Heart left ventricle (tissue), 13 donors: ENCODE measurements around the gene SPINK9.

Source experiments
- POLR2A ChIP-seq, 2 donors: fragments of 450-650 bp; IDR thresholded peaks; one replicate each; pipeline ENCODE4 v1.6.1; 2017; ENCODE audit warnings: antibody characterized with exemption in 2 of 2, mild to moderate bottlenecking in 2 of 2, moderate library complexity in 2 of 2
- TF ChIP-seq, protein P1 (sequence below), 12 donors: fragments of 200-600 bp; sonication (generic) in 4 of 12; IDR thresholded peaks; one replicate each; pipeline versions ENCODE4 v1.5.0 to v1.8.0; 2018 to 2022; ENCODE audit warnings: antibody characterized with exemption in 12 of 12, mild to moderate bottlenecking in 5 of 12
- donor health status: ischemic (EF 13 %, LVEDD 7.1; RV severe dilation, severe dysfunction).
- donor health status: DM: no; HTN: yes; CAD: no.
- donor health status: DM: no; HTN: no; CAD: no.
- donor health status: ischemic (EF 25% LVEDD 6.9; RV normal size, moderate dysfunction).
- donor health status: ischemic (EF 25% LVEDD 5.7; RV mildly dilated, moderate dysfunction).
- donor health status: ischemic (EF 35%, LVEDD 5.7; RV mildly dilated, moderate dysfunction).
- donor health status: nonischemic (EF 11% LVEDD 7.7; RV severe dilation, severe dysfunction).
- donor health status: DM: yes; HTN: yes; CAD: no.
- donor health status: PGD.
- donor health status: ischemic (EF 29% LVEDD 5.4; RV normal size, mild dysfunction).
- donor health status: nonischemic (EF 23%, LVEDD 6.1; RV moderate dilation, normal function).

DNA sequence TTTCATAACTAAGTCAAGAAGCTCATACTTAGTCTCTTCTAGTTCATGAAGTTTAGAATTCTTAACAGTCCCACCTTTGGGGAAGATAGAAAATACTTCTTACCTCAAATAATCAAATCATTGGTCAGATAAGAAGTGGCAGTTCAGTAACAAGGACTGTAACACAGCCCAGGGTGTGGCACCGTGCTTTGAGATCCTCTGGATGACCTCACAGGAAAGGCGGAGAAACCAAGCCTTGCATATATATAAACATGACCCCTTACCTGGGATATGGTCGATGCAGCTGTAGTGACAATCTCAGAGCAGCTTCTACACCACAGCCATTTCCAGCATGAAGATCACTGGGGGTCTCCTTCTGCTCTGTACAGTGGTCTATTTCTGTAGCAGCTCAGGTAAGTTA lies 23.2 kb upstream of the SPINK9 start, which contains the start of gene SPINK7:
- no peak for TF ChIP-seq POLR2A (IDR thresholded peaks at IDR 0.05)
- TF ChIP-seq, protein P1, sequence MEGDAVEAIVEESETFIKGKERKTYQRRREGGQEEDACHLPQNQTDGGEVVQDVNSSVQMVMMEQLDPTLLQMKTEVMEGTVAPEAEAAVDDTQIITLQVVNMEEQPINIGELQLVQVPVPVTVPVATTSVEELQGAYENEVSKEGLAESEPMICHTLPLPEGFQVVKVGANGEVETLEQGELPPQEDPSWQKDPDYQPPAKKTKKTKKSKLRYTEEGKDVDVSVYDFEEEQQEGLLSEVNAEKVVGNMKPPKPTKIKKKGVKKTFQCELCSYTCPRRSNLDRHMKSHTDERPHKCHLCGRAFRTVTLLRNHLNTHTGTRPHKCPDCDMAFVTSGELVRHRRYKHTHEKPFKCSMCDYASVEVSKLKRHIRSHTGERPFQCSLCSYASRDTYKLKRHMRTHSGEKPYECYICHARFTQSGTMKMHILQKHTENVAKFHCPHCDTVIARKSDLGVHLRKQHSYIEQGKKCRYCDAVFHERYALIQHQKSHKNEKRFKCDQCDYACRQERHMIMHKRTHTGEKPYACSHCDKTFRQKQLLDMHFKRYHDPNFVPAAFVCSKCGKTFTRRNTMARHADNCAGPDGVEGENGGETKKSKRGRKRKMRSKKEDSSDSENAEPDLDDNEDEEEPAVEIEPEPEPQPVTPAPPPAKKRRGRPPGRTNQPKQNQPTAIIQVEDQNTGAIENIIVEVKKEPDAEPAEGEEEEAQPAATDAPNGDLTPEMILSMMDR (IDR thresholded peaks at IDR 0.05), result no peak
